Trophoblast cell (in vitro differentiated cells and primary cell): Measurements from ENCODE around the gene BEX1.
"Not testable (repeated sequence)": the region's sequence is repeated elsewhere in the genome, so short reads cannot be mapped to it uniquely, and the experiment has no call there.

Experiments
- DNase-seq, 2 donors: peaks; one replicate each; pipeline ENCODE4 v3.0.0-alpha.2; 2016
- H2AFZ ChIP-seq: 2 replicates; pipeline ENCODE4 v1.6.1; 2013; ENCODE audit warnings: low read length, moderate library complexity, mild to moderate bottlenecking; ENCODE audit not compliant: insufficient read depth, poor library complexity
- H2AK5ac ChIP-seq: 2 replicates; pipeline ENCODE4 v1.6.1; 2013; ENCODE audit warnings: mild to moderate bottlenecking, low read length
- H2BK120ac ChIP-seq: 2 replicates; pipeline ENCODE4 v1.6.1; 2013; ENCODE audit warnings: low read length, mild to moderate bottlenecking, moderate library complexity; ENCODE audit not compliant: insufficient read depth, poor library complexity
- H2BK12ac ChIP-seq: 2 replicates; pipeline ENCODE4 v1.6.1; 2013; ENCODE audit warnings: mild to moderate bottlenecking, low read length, moderate library complexity
- H2BK5ac ChIP-seq: 2 replicates; pipeline ENCODE4 v1.6.1; 2013; ENCODE audit warnings: low read length, low read depth, moderate library complexity, mild to moderate bottlenecking; ENCODE audit not compliant: poor library complexity
- H3K14ac ChIP-seq: 2 replicates; pipeline ENCODE4 v1.6.1; 2013; ENCODE audit warnings: mild to moderate bottlenecking, low read length
- H3K18ac ChIP-seq: 2 replicates; pipeline ENCODE4 v1.6.1; 2013; ENCODE audit warnings: mild to moderate bottlenecking, low read length
- H3K23ac ChIP-seq: 2 replicates; pipeline ENCODE4 v1.6.1; 2013; ENCODE audit warnings: low read length
- H3K27ac ChIP-seq: 2 replicates; pipeline ENCODE4 v1.5.1; 2013; ENCODE audit warnings: low read depth, mild to moderate bottlenecking, inconsistent platforms, low read length, moderate library complexity
- H3K27me3 ChIP-seq: 2 replicates; pipeline ENCODE4 v1.6.1; 2013; ENCODE audit warnings: inconsistent platforms, mild to moderate bottlenecking, low read length, moderate library complexity; ENCODE audit not compliant: insufficient read depth
- H3K36me3 ChIP-seq, 2 experiments: 1 replicate in 1 of 2; 2 replicates in 1 of 2; pipeline ENCODE4 v1.6.1; 2013; ENCODE audit warnings: low read length in 2 of 2, mild to moderate bottlenecking in 2 of 2, moderate library complexity in 1 of 2; ENCODE audit not compliant: insufficient read depth in 2 of 2, control insufficient read depth in 1 of 2
- H3K4ac ChIP-seq: 2 replicates; pipeline ENCODE4 v1.6.1; 2013; ENCODE audit warnings: low read depth, mild to moderate bottlenecking, low read length, moderate library complexity
- H3K4me1 ChIP-seq, 2 experiments: 1 replicate in 1 of 2; 2 replicates in 1 of 2; pipeline ENCODE4 v1.6.1; 2013; ENCODE audit warnings: low read length in 2 of 2, mild to moderate bottlenecking in 2 of 2, moderate library complexity in 1 of 2; ENCODE audit not compliant: insufficient read depth in 2 of 2, control insufficient read depth in 1 of 2
- H3K4me2 ChIP-seq: 2 replicates; pipeline ENCODE4 v1.6.1; 2013; ENCODE audit warnings: inconsistent platforms, mild to moderate bottlenecking, low read length, moderate library complexity
- H3K4me3 ChIP-seq: 2 replicates; pipeline ENCODE4 v1.5.1; 2013; ENCODE audit warnings: mild to moderate bottlenecking, low read depth, low read length, inconsistent platforms
- H3K79me1 ChIP-seq: one replicate; pipeline ENCODE4 v1.6.1; 2013; ENCODE audit warnings: low read length
- H3K79me2 ChIP-seq: 2 replicates; pipeline ENCODE4 v1.6.1; 2013; ENCODE audit warnings: low read length, mild to moderate bottlenecking; ENCODE audit not compliant: control insufficient read depth, insufficient read depth, poor library complexity
- H3K9ac ChIP-seq: 2 replicates; pipeline ENCODE4 v1.6.1; 2013; ENCODE audit warnings: mild to moderate bottlenecking, low read length
- H3K9me3 ChIP-seq: 2 replicates; pipeline ENCODE4 v1.6.1; 2013; ENCODE audit warnings: low read depth, mild to moderate bottlenecking, control low read depth, inconsistent platforms, low read length; ENCODE audit not compliant: insufficient read depth
- H4K12ac ChIP-seq: 2 replicates; pipeline ENCODE4 v1.6.1; 2013; ENCODE audit warnings: low read depth, mild to moderate bottlenecking, low read length, moderate library complexity
- H4K8ac ChIP-seq: 2 replicates; pipeline ENCODE4 v1.6.1; 2013; ENCODE audit warnings: low read depth, mild to moderate bottlenecking, low read length, moderate library complexity
- H4K91ac ChIP-seq: one replicate; pipeline ENCODE4 v1.6.1; 2013; ENCODE audit warnings: low read depth, mild to moderate bottlenecking, low read length, moderate library complexity
- WGBS: extraction: QIAGEN DNeasy Blood & Tissue Kit; methylation state at CpG from one replicate; pipeline ENCODE4 v1.1.7; 2013; ENCODE audit warnings: missing lambda C conversion rate; ENCODE audit not compliant: insufficient read length, insufficient coverage; ENCODE audit errors: extremely low coverage; 5-methylcytosine and 5-hydroxymethylcytosine counted together

BEX1 gene

GRCh38 chrX:103056902-103057301 lies 7.1 kb downstream of the BEX1 start:
- Histone ChIP-seq H3K4me3 (no peak overlapping the region), H3K79me1 (no peaks in the 10 kb centered on the region), H3K18ac (no peak overlapping the region), H3K36me3 (no peaks in the 10 kb centered on the region), H3K27ac (no peak overlapping the region), H2BK120ac (no peak overlapping the region), H3K27me3 (no peaks in the 10 kb centered on the region), H3K79me2 (no peaks in the 10 kb centered on the region), H3K4me1 (no peaks in the 10 kb centered on the region), H4K12ac (no peak overlapping the region), H3K9ac (no peak overlapping the region), H3K9me3 (no peaks in the 10 kb centered on the region), H2AFZ (no peak overlapping the region), H2AK5ac (no peak overlapping the region), H2BK12ac (no peak overlapping the region), H3K23ac (no peak overlapping the region), H4K8ac (no peak overlapping the region), H3K4ac (no peak overlapping the region), H3K14ac (no peak overlapping the region), H2BK5ac (no peak overlapping the region), H4K91ac (no peak overlapping the region), H3K4me2 (no peak overlapping the region)
- DNase-seq, result no peak
- 100% methylated on average over 1 of the region's 2 CpGs for WGBS

GRCh38 chrX:103052625-103053024 lies 11.3 kb downstream of the BEX1 start:
- Histone ChIP-seq H3K4me2 (no peak overlapping the region), H4K91ac (no peak overlapping the region), H3K4me3 (no peak overlapping the region), H3K18ac (no peak overlapping the region), H4K12ac (no peak overlapping the region), H2AK5ac (no peak overlapping the region), H3K4me1 (no peaks in the 10 kb centered on the region), H3K4ac (no peak overlapping the region), H2BK12ac (no peak overlapping the region), H3K36me3 (no peaks in the 10 kb centered on the region), H3K27ac (no peak overlapping the region), H2AFZ (no peak overlapping the region), H3K9me3 (no peaks in the 10 kb centered on the region), H4K8ac (no peak overlapping the region), H3K14ac (no peak overlapping the region), H2BK120ac (no peak overlapping the region), H3K27me3 (no peaks in the 10 kb centered on the region), H3K9ac (no peak overlapping the region), H3K79me1 (no peaks in the 10 kb centered on the region), H2BK5ac (no peak overlapping the region), H3K23ac (no peak overlapping the region), H3K79me2 (no peaks in the 10 kb centered on the region)
- DNase-seq, result no peak

- Histone ChIP-seq H2BK5ac (no peak overlapping the region), H4K8ac (no peak overlapping the region), H3K23ac (no peak overlapping the region), H3K18ac (no peak overlapping the region), H2BK120ac (no peak overlapping the region), H3K4me3 (no peak overlapping the region), H3K4me1 (no peaks in the 10 kb centered on the region), H3K27me3 (no peaks in the 10 kb centered on the region), H4K12ac (no peak overlapping the region), H3K4me2 (no peak overlapping the region), H3K79me2 (no peaks in the 10 kb centered on the region), H3K9me3 (no peaks in the 10 kb centered on the region), H3K79me1 (no peaks in the 10 kb centered on the region), H3K14ac (no peak overlapping the region), H2AK5ac (no peak overlapping the region), H3K9ac (no peak overlapping the region), H3K27ac (no peak overlapping the region), H2BK12ac (no peak overlapping the region), H3K4ac (no peak overlapping the region), H2AFZ (no peak overlapping the region), H3K36me3 (no peaks in the 10 kb centered on the region), H4K91ac (no peak overlapping the region)
- no peak for DNase-seq
- WGBS, result no CpG with 5 or more reads among the region's 8 CpGs
These were observed 12.6 kb downstream of the BEX1 start for GRCh38 chrX:103051260-103051789.

- not testable (repeated sequence) for H4K8ac ChIP-seq, H2BK5ac ChIP-seq, H4K12ac ChIP-seq, H3K4me3 ChIP-seq, H2BK12ac ChIP-seq, H3K79me2 ChIP-seq, H3K4ac ChIP-seq, H3K27me3 ChIP-seq, H4K91ac ChIP-seq, H3K9ac ChIP-seq, DNase-seq, H3K23ac ChIP-seq, H2AK5ac ChIP-seq, H3K9me3 ChIP-seq, H2AFZ ChIP-seq, H3K79me1 ChIP-seq, H3K14ac ChIP-seq, H3K4me1 ChIP-seq, H2BK120ac ChIP-seq, H3K18ac ChIP-seq, H3K36me3 ChIP-seq, H3K4me2 ChIP-seq, H3K27ac ChIP-seq
- WGBS, result no CpG with 5 or more reads among the region's 1 CpG
These were observed 30.6 kb downstream of the BEX1 start for GRCh38 chrX:103033371-103033770.
